Left renal cortex interstitium (tissue), 4 donors: ENCODE results near the gene ZNF580. TPM values are rescaled to one million over a fixed set of nuclear protein-coding genes. Genes with fewer than 3 reads are reported as not detected.
A peak's percentile ranks its signal among the peaks of the same experiment; 100 is the strongest.

Experiments used
- DNase-seq, 4 donors: peaks; one replicate each; pipeline ENCODE4 v3.0.0-alpha.2; 2013; ENCODE audit warnings: low read depth in 4 of 4, low spot score in 2 of 4, missing footprints in 1 of 4
- polyA plus RNA-seq, 4 donors: library from polyadenylated mRNA; unstranded; fragments of 120-200 nt; gene quantifications; one replicate each; pipeline ENCODE4 v1.2.1, GENCODE V29; 2013; ENCODE audit not compliant: insufficient read length in 4 of 4

Gene ZNF580
- polyA plus RNA-seq, 4 donors, result 33.8 to 67.1 (median 51.7) TPM

DNA sequence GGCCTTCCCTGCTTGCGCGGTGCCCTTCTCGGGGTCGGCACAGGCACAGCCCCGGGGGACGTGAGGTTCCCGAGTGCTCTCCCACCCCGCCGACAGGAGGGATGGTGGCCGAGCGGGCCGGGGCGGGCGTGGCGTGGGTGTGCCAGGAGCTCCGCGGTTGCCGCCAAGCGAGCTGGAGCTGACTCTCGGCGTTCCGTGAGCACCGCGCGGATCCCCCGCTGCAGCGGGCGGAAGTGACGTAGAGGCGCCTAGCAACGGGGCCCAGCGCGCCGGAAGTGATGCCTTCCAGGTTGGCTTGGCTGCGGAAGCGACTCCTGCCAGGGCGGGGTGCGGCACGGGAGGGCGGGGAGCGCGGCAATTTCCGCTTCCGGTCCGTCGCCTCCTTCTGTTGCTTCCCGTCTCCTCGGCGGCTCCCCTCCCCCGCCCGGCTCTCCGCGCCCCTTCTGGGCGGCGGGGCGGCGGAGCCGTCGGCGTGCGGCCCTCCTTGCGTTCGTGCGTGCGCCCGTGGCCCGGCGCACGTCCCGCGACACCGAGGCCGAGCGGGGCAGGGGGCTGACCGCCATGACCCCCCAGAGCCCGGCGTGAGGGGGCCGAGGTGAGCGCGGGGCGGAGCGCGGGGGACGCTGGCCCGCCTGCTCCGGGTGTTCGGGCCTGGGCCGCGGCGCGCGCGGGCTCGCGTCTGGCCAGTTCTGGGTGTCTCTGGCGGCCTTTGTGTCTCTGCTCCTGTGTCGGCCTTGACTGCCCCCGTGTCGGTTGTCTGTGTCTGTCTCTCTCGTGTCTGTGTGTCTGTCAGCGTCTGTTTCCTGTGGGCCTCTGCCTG, 34.2 kb downstream of the ZNF580 start, which contains the start of gene EPN1:
Gene EPN1 (plus strand): TSS at position 386 of the 820 bp plus-strand sequence. CDS start 3,402 bp downstream, outside the sequence.
- peak; percentile 56 to 89 (median 82) for DNase-seq

DNA sequence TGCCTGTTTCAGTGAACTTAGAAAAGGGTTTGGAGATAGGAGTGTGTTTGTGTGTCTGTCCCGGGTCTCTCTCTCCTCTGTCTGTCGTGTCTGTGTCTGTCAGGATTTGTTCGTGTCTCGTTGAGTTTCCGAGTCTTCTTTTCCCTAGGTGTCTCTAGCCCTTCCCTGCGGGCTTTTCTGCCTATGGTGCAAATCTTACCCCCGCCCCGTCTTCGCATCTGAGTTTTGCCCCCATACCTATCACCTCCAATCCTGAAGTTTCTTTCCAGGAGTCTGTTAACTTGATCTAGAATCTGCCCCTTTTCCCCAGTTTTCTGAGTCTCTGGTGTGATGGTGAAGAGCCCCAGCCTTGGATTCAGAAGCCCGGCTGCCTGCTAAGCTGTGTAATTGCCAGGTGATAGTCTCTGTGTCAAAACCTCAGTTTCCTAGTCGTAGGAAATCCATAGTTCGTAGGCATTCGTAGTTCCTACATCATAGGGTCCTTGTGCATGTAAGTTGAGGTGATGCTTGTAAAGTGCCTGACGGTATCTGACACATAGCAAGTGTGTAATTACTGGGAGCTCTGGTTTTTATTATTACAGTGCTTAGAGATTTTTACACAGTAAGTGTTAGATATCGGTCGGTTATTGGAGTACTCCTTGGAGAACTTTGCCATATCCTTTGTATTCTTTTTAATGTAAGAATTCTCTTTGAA, 35.0 kb downstream of the ZNF580 start:
- DNase-seq, result no peak

- no peak for DNase-seq
Observed at GRCh38 chr19:55676383-55676782, 35.6 kb downstream of the ZNF580 start.

DNA sequence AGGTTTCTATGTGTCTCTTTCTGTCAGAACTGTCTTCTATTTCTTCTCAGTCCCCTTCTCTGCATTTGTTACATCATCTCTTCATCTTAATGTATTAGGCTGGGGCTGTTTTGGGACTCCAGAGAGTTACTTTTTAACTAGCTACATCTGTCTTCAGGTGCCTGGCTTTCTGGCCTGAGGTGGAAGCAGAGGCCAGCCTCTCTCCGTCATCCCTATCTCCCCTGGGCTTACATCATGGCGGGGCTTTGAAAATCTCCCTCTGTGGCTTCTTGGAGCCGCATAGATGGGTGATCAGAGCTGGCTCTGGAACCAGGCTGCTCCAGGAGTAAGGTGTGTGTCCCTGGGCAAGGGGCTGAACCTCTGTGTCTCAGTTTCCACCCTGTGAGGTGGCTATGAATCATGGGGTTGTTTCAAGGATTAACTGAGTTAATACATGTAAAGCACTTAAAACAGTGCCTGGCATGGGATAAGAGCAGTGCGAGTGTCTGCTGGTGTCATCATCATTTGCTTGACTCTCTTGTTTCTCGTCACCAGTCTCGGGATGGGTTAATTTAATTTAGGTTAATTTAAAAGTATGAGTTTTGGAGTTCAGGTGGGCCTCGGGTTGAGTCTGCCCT, 36.2 kb downstream of the ZNF580 start:
- DNase-seq, result no peak

GRCh38 chr19:55677572-55678028, 36.8 kb downstream of the ZNF580 start:
- no peak for DNase-seq

DNA sequence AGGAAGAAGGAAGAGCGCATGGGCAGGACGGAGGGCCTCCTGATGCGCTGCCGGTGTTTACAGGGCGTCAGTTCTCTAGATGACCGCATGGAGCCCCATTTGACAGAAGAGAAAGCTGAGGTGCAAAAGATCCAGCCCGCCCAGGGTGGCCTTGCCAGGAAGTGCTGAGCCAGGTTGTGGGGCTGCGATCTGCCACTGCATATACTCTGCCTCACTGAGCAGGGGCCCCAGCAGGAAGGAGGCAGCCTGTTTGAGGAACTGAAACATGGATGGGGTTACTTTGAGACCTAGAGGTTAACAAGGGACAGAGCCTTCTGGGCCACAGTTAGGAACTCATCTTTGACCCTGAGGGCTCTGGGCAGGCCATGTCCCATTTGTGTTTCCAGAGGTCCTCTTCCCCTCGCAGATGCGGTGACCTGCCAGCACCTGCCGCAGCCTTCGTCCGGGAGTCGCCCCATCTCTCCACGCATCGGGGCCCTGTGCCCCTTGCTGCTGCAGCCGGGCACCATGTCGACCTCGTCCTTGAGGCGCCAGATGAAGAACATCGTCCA, 37.4 kb downstream of the ZNF580 start:
- no peak for DNase-seq

DNA sequence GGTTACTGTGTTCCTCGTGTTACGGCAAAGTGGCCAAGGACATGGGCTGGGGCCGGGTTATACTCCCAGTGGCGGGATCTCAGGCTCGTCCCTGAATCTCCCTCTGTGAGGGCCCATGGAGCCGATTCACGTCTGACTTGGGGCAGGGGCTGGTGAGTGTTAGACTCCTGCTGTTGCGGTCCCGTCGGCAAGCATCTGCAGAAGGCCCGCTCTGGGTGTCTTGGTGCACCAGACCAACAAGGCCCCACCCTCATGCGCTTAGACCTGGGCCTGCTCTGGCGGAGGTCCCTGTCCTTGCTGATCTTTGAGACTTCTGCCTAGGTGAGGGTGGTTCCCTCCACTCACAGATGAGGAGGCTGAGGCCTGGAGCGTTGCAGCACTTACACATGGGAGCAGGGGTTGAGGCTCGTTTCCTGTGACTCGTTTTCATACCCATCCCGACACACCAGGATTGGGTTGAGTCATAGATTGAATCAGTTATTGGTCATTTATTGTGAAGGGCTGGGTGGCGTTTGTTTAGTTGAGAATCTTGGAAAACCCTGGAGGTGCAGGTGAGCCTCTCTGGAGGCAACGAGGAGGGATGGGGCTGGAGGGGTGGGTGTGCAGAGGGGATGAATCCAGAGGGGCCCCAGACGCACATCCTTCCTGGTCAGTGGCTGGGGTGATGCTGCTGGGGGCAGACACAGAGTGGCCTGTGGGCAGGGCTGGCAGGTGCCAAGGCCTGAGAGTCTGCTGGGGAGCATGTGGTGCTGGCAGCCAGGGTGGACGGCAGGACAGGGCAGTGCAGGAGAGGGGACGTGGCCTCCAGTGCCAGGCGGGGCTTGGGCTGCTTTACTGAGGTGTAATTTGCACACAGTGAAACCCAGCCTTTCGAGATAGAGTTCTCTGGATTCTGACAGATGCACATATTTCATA, 38.8 kb downstream of the ZNF580 start:
- no peak for DNase-seq

GRCh38 chr19:55680339-55681130, 39.7 kb downstream of the ZNF580 start:
- no peak for DNase-seq

DNA sequence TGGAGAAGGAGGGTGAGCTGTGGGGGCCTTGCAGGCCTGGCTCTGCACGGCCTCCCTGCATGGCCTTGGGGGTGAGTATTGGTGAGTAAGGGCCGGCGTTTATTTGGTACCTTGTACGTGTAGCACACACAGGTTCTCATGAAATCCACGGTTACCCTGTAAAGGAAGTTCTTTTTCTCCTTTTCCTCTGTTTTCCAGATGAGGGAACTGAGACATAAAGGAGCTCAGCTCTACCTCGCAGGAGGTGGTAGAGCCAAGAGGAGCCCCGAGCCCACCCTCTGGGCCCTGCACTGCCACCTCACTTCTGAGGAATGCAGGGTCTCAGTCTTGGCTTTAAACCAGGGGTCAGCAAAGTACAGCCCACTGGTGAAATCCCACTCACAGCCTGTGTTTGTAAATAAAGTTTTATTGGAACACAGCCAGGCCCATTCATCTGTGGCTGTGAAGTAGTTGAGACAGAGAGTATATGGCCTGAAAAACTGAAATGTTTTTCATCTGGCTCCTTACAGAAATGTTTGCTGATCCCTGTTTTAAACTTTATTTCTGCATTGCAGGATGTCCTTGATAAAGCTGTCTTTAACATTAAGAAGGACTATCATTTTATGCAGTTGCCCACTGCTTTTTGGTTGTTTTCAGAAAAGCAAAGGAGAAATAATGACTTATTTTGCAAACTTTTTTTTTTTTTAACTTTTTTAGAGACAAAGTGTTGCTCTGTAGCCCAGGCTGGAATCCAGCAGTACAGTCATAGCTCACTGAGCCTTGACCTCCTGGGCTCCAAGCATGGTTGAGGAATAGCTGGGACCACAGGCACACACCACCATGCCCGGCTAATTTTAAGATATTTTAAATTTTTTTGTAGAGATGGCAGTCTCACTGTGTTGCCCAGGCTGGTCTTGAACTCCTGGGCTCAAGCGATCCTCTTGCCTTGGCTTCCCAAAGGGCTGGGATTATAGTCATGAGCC, 40.6 kb downstream of the ZNF580 start:
- DNase-seq, result no peak

- DNase-seq, result no peak
Observed at GRCh38 chr19:55683449-55684261, 42.9 kb downstream of the ZNF580 start.

DNA sequence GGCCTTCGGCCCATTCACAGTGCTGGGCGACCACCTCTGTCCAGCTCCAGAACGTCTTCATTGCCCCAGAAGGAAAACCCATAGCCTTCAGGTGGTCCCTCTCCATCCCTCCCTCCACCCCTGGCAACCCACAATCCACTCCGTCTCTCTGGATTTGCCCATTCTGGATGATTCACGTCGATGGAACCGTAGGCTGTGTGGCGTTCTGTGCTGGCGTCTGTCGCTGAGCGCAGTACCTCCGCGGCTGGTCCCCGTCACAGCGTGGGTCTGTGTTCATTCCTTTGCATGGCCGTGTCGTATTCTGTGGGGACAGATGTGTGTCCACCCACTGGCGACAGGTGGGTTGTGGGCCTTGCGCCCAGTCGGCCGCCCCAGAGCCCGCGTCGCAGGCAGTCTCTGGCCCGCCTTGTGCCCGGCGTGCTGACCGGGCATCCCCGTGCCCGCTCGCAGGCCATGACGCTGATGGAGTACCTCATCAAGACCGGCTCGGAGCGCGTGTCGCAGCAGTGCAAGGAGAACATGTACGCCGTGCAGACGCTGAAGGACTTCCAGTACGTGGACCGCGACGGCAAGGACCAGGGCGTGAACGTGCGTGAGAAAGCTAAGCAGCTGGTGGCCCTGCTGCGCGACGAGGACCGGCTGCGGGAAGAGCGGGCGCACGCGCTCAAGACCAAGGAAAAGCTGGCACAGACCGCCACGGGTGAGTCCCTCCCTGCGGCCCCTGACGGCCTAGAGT, 44.3 kb downstream of the ZNF580 start:
- DNase-seq, result no peak

DNA sequence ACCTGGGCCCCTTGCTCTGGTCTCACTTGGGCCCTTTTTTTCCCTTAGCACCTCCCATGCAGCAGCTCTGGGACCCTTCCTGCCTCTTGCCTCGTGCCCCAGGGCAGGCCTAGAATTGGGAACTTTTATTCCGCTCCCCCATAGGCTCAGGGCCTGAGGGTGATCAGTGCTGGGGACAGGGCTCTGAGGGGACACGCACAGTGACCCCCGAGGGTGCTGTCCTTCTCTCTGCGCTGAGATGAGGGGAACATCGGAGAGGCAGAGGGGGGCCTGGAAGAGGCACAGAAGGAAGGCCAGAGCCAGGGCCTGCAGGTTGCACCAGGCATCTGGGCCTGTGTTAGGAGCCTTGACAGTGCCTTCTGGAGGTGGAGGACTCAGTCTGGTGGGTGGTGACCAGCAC, 45.0 kb downstream of the ZNF580 start:
- DNase-seq, result no peak

GRCh38 chr19:55686311-55687050, 45.7 kb downstream of the ZNF580 start:
- DNase-seq, result no peak

GRCh38 chr19:55687281-55688201, 46.7 kb downstream of the ZNF580 start:
- DNase-seq, result no peak
